OCI-LY3 (cell line): ENCODE measurements around the gene NTPCR.
A peak's percentile ranks its signal among the peaks of the same experiment; 100 is the strongest.

Source experiments
- H2AFZ ChIP-seq: fragments of 200-600, 300-600 bp; shearing (Covaris generic); 2 replicates; pipeline ENCODE4 v1.6.0; 2014; ENCODE audit warnings: antibody characterized with exemption, low read depth, low read length
- H3K27ac ChIP-seq: fragments of 200-600, 300-600 bp; sonication (generic); 2 replicates; pipeline ENCODE4 v1.5.1; 2014; ENCODE audit warnings: mild to moderate bottlenecking, low read length, moderate library complexity, mixed read lengths
- H3K27me3 ChIP-seq: fragments of 200-600, 300-600 bp; sonication (generic); 2 replicates; pipeline ENCODE4 v1.6.1; 2014; ENCODE audit warnings: low read depth, low read length, mixed read lengths
- H3K36me3 ChIP-seq: fragments of 200-600, 300-600 bp; sonication (generic); replicated peaks from 2 replicates; pipeline ENCODE3; 2014; ENCODE audit warnings: low read depth, low read length, mixed read lengths
- H3K4me1 ChIP-seq: fragments of 300-600, 200-600 bp; sonication (generic); 2 replicates; pipeline ENCODE4 v1.6.1; 2014; ENCODE audit warnings: low read length, mixed read lengths
- H3K4me2 ChIP-seq: fragments of 200-600, 300-600 bp; sonication (generic); 2 replicates; pipeline ENCODE4 v1.6.1; 2014; ENCODE audit warnings: low read length, mixed read lengths
- H3K4me3 ChIP-seq: fragments of 300-600, 200-600 bp; sonication (generic); 2 replicates; pipeline ENCODE4 v1.5.1; 2014; ENCODE audit warnings: antibody characterized with exemption, mild to moderate bottlenecking, low read length, moderate library complexity
- H3K79me2 ChIP-seq: fragments of 300-600, 200-600 bp; shearing (Covaris generic); 2 replicates; pipeline ENCODE4 v1.6.1; 2014; ENCODE audit warnings: mild to moderate bottlenecking, low read length, mixed read lengths
- H3K9ac ChIP-seq: fragments of 300-600, 200-600 bp; shearing (Covaris generic); 2 replicates; pipeline ENCODE4 v1.6.0; 2014; ENCODE audit warnings: mild to moderate bottlenecking, low read length, moderate library complexity
- H3K9me3 ChIP-seq: fragments of 200-600, 300-600 bp; shearing (Covaris generic); 2 replicates; pipeline ENCODE4 v1.6.1; 2014; ENCODE audit warnings: low read length, mixed read lengths; ENCODE audit not compliant: insufficient read depth
- H4K20me1 ChIP-seq: fragments of 200-600, 300-600 bp; sonication (generic); 2 replicates; pipeline ENCODE4 v1.6.1; 2016; ENCODE audit warnings: low read length, mixed read lengths; ENCODE audit not compliant: insufficient read depth
- EZH2phosphoT487 ChIP-seq: fragments of 200-600 bp; shearing (Covaris generic); IDR thresholded peaks from 2 replicates; pipeline ENCODE4 v1.6.1; 2018; ENCODE audit warnings: antibody characterized with exemption, mixed run types, low read depth
- TF ChIP-seq, protein P1 (sequence below): fragments of 200-600, 300-600 bp; sonication (generic); IDR thresholded peaks from 2 replicates; pipeline ENCODE4 v1.5.1; 2014; ENCODE audit warnings: antibody characterized with exemption, low read length, low read depth

The NTPCR gene

DNA sequence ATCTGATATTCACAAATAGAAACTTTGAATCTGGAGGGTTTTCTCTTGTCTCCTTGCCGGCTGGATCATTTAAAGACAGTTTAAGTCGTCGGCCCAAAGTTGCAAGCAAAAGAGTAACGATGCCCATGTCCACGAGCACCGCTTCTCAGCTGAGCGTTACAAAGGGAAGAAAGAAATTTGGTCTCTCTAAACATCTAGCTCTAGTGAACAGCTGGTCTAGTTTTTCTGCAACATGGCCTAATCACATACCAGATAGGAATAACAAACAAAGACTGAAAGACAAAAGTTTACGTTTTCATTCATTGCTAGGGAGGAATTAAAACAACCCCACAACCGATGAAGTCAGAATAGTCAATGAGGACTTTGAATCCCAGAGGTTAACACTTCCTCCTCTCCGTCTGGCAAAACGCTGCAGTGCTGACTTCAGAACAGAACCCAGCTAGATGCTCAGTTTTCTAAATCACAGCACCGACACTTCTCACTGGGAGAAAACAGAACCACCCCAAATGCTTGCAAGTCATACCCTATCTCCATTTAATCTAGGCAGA lies 69.4 kb downstream of the NTPCR start:
- H3K27ac ChIP-seq = no peak overlapping the region
- H3K9me3 ChIP-seq = no peaks in the 10 kb centered on the region
- TF ChIP-seq, protein P1, sequence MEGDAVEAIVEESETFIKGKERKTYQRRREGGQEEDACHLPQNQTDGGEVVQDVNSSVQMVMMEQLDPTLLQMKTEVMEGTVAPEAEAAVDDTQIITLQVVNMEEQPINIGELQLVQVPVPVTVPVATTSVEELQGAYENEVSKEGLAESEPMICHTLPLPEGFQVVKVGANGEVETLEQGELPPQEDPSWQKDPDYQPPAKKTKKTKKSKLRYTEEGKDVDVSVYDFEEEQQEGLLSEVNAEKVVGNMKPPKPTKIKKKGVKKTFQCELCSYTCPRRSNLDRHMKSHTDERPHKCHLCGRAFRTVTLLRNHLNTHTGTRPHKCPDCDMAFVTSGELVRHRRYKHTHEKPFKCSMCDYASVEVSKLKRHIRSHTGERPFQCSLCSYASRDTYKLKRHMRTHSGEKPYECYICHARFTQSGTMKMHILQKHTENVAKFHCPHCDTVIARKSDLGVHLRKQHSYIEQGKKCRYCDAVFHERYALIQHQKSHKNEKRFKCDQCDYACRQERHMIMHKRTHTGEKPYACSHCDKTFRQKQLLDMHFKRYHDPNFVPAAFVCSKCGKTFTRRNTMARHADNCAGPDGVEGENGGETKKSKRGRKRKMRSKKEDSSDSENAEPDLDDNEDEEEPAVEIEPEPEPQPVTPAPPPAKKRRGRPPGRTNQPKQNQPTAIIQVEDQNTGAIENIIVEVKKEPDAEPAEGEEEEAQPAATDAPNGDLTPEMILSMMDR = no peak
- no peak for TF ChIP-seq EZH2phosphoT487
- H3K27me3 ChIP-seq = no peaks in the 10 kb centered on the region
- no peak overlapping the region for H3K4me3 ChIP-seq
- H3K4me2 ChIP-seq = no peak overlapping the region
- no peak overlapping the region for H2AFZ ChIP-seq
- H3K4me1 ChIP-seq = no peaks in the 10 kb centered on the region
- no peaks in the 10 kb centered on the region for H4K20me1 ChIP-seq
- H3K9ac ChIP-seq = no peak overlapping the region
- H3K79me2 ChIP-seq = no peaks in the 10 kb centered on the region
- no peaks in the 10 kb centered on the region for H3K36me3 ChIP-seq

DNA sequence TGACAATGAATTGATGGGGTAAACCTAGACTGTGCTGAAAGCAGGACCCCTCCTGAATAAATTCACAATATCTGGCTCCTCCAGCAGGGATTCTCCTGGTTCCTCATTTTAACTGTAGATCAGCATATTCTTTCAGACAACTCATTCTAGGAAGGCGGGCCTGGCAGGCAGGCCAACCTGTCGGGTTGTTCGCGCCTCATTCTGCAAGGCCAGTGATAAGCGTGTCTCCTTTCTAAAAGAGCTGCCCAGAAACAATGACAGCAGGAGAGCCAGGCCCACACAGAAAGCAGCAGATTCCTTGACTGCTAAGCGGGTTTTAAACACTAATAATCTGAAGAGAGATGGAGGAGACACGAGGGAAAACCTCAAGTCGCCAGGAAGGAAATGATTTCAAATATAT lies 70.0 kb downstream of the NTPCR start:
- Histone ChIP-seq H4K20me1 (no peaks in the 10 kb centered on the region), H3K36me3 (no peaks in the 10 kb centered on the region), H3K9ac (no peak overlapping the region), H3K4me1 (no peaks in the 10 kb centered on the region), H3K27me3 (no peaks in the 10 kb centered on the region), H3K27ac (no peak overlapping the region), H3K79me2 (no peaks in the 10 kb centered on the region), H3K9me3 (no peaks in the 10 kb centered on the region), H2AFZ (no peak overlapping the region), H3K4me2 (no peak overlapping the region), H3K4me3 (no peak overlapping the region)
- TF ChIP-seq EZH2phosphoT487 = no peak

DNA sequence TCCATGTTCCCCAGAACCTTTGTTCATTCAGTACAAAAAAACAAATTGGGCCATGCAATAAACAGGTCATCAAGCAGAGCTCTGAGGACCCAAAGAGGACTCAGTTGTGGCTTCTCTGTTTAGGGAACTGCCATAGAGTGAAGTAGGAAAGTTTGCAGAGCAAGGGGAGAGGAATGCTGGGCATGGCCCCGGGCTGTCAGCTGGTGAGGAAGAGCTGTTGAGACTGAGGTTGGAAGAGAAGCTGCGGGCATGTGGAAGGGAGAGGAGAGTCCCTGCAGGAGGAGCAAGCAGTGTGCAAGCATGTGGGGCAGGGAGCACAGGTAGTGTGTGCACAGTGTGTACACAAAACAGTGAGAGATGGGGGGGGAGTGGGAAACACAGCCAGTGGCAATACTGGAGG lies 71.8 kb downstream of the NTPCR start:
- no peaks in the 10 kb centered on the region for H3K36me3 ChIP-seq
- TF ChIP-seq, protein P1 = no peak
- no peak for TF ChIP-seq EZH2phosphoT487
- H3K27me3 ChIP-seq = no peaks in the 10 kb centered on the region
- no peak overlapping the region for H3K4me2 ChIP-seq
- H3K27ac ChIP-seq = no peak overlapping the region
- H3K9me3 ChIP-seq = no peaks in the 10 kb centered on the region
- H3K79me2 ChIP-seq = no peaks in the 10 kb centered on the region
- no peak overlapping the region for H3K4me3 ChIP-seq
- no peaks in the 10 kb centered on the region for H3K4me1 ChIP-seq
- no peak overlapping the region for H3K9ac ChIP-seq
- H2AFZ ChIP-seq = no peak overlapping the region
- H4K20me1 ChIP-seq = no peaks in the 10 kb centered on the region

DNA sequence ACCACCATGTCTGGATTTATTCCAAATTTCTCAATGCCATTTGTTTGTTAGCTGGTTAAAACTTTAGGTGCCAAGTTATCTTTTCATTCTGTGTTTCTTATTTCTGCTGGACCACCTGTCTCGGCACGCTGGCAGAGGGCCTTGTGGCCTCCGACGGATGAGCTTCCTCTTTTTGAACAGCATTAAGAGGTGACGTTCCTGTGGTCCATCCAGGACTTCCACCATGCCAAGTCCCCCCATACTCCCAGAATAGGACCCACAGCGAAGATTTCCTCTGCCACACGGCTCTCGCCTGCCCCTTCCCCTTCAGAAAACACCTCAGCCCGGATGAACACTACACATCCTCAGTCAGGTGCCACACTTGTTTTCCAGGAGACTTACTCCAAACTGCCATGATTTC lies 73.8 kb downstream of the NTPCR start:
- H2AFZ ChIP-seq = no peak overlapping the region
- H3K79me2 ChIP-seq = no peaks in the 10 kb centered on the region
- no peak overlapping the region for H3K9ac ChIP-seq
- H3K4me2 ChIP-seq = no peak overlapping the region
- H3K36me3 ChIP-seq = no peaks in the 10 kb centered on the region
- no peak overlapping the region for H3K4me3 ChIP-seq
- no peaks in the 10 kb centered on the region for H3K9me3 ChIP-seq
- no peaks in the 10 kb centered on the region for H4K20me1 ChIP-seq
- no peaks in the 10 kb centered on the region for H3K27me3 ChIP-seq
- TF ChIP-seq EZH2phosphoT487 = no peak
- TF ChIP-seq, protein P1 = no peak
- H3K4me1 ChIP-seq = no peaks in the 10 kb centered on the region
- no peak overlapping the region for H3K27ac ChIP-seq

DNA sequence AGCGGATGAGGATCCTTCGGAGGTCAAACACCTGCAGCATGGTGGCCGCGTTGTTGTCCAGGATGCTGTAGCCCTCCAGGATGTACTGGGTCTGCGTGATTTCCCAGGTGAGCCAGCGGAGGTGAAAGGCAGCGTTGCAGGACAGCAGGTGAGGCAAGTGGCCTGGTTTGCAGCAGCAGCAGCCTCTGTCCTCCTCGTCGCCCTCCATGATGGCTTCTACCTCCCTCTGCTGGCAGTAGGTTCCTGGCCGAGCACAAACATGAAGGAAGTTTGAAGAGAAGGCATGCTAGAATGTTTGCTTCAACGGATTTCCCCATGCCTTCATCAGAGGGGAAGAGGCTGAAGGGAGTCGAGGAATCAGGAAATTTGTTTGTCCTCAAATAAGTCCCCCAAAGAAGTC lies 74.7 kb downstream of the NTPCR start:
- no peaks in the 10 kb centered on the region for H3K4me1 ChIP-seq
- H3K36me3 ChIP-seq = no peaks in the 10 kb centered on the region
- no peaks in the 10 kb centered on the region for H4K20me1 ChIP-seq
- H3K9ac ChIP-seq = no peak overlapping the region
- H3K27ac ChIP-seq = no peak overlapping the region
- TF ChIP-seq, protein P1 = peak; percentile 32
- TF ChIP-seq EZH2phosphoT487 = no peak
- no peak overlapping the region for H3K4me3 ChIP-seq
- no peaks in the 10 kb centered on the region for H3K79me2 ChIP-seq
- H3K27me3 ChIP-seq = no peaks in the 10 kb centered on the region
- no peak overlapping the region for H2AFZ ChIP-seq
- no peaks in the 10 kb centered on the region for H3K9me3 ChIP-seq
- H3K4me2 ChIP-seq = no peak overlapping the region
